ENCODE results near the gene LRRC49.

The LRRC49 gene

DNA sequence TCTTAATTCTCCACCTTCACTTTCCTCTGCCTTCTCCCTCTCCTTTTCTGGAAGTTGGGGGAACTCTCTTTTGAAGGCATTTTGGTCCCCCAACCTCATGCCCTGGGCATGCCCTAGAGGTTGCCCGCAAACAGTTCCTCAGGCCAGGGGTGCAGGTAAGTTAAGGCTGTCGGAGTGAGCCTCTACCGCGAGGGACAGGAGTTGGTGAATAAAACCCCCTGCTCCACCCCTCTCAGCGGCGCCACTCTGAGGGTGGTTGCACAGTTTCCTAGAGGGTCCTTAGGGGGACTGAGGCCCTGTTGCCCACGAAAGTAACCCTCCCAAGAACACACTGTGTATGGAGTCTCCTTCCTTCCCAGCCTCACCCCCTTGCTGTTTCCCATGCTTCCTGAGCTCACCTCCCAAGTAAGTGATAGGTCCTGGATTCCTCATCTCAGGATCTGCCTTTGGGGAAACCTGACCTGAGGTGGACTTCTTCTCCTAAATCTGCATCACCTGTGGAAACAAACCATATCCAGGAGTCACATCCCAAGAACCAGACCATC is 199.5 kb downstream of the LRRC49 start:
- DNase-seq (ENCODE audit: low read depth), result no peak

DNA sequence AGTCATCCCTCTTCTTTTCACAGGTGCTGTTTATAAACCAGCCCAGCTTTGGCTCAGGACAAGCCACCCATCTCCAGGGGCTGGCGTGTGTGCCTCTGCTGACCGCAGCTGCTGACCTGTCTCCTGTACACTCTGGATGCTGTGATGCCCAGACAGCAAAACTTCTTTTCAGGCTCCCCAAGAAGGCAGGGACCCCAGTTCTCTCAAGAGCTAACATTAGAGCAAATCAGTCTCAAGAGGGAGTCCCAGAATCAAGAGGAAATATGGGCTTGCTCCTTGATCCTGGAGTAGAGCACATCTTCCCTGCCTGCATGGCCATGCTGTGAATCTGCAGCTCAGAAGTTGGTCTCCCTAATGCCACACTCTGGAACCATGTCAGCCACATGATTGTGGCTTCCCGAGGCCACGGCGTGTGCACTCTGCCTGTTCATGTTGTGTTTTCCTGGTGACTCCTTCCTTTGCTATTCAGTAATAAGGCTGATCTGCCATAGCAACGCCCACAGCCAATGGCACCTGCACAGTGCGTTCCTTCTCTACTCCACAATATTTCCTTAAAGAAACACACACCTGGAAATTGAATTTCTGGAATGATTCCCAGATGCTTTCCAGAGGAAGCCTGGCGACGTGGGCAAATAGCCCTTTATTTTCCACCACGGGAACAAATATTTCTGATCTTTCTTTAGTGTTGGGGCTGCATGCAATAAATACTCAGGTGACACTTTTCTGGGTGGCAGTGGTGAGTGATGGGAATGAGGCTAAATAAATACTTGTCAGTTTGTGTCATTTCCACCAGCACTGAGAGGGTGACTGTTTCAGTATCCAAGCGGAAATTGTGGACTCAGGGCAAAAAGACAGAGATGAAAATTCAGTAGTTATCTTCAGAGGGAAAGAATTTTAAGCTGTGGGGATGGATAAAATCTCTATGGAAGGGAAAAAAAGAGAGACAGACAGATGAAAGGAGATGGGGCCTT is 200.7 kb downstream of the LRRC49 start:
- no peak for DNase-seq (ENCODE audit: low read depth)

DNA sequence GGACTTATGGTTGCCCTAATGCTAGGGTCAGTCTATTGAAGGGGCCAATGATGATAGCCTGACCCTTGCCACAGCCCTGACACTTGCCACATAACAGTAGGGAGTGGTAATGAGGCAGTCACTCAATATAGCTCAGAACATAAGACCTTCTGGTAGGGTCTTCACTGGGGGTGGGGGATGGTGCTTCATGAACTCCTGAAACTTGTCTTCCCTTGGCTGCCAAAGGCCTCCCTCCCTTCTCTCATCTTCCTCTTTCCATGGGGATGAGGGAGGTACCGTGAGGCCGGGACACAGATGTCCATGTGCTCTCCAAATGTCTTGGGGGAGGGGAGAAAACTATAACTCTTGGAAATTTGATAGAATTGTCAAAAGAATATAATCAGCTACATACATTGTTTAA is 201.5 kb downstream of the LRRC49 start:
- DNase-seq (ENCODE audit: low read depth), result no peak

- no peak for DNase-seq (ENCODE audit: low read depth)
Observed at GRCh38 chr15:71096676-71097075, 204.1 kb downstream of the LRRC49 start.

DNA sequence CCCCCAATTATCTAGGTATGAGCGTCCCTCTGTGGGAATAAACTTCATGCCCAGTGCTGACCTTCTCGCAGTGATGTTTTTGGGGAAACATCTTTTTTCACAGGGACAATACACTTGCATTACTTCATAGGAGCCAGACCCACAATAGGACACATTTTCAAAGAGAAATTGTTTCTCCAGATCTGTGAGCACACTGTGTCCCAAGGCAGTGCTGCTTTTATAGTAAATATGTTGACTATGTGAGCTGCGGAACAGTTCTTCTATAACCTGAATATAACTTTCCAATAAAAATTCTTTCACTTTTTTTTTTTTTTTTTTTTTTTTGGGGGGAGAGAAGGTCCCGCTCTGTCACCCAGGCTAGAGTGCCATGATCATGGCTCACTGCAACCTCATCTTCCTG is 205.3 kb downstream of the LRRC49 start:
- DNase-seq (ENCODE audit: low read depth), result no peak

- no peak for DNase-seq (ENCODE audit: low read depth)
Observed at GRCh38 chr15:71098920-71099319, 206.3 kb downstream of the LRRC49 start.
